Duodenal mucosa (tissue), 2 donors: Measurements from ENCODE around the gene DLG4.
A peak's percentile ranks its signal among the peaks of the same experiment; 100 is the strongest.
"Not testable (repeated sequence)": the region's sequence is repeated elsewhere in the genome, so short reads cannot be mapped to it uniquely, and the experiment has no call there.

Experiments used
- H3K27ac ChIP-seq: one replicate; pipeline ENCODE4 v1.7.0; 2013; ENCODE audit warnings: low read depth, low read length
- H3K27me3 ChIP-seq, 2 donors: one replicate each; pipeline ENCODE4 v1.7.0; 2013; ENCODE audit warnings: low read length in 2 of 2, control low read depth in 1 of 2; ENCODE audit not compliant: insufficient read depth in 2 of 2, control insufficient read depth in 1 of 2
- H3K36me3 ChIP-seq, 2 donors: one replicate each; pipeline ENCODE4 v1.7.0; 2013; ENCODE audit warnings: low read length in 2 of 2, control low read depth in 1 of 2; ENCODE audit not compliant: insufficient read depth in 2 of 2, control insufficient read depth in 1 of 2
- H3K4me1 ChIP-seq, 2 donors: one replicate each; pipeline ENCODE4 v1.7.0; 2013; ENCODE audit warnings: low read length in 2 of 2, control low read depth in 1 of 2; ENCODE audit not compliant: insufficient read depth in 2 of 2, control insufficient read depth in 1 of 2
- H3K4me3 ChIP-seq, 2 donors: one replicate each; pipeline ENCODE4 v1.7.0; 2013; ENCODE audit warnings: low read length in 2 of 2, low read depth in 1 of 2
- H3K9ac ChIP-seq, 2 donors: one replicate each; pipeline ENCODE4 v1.7.0; 2013; ENCODE audit warnings: low read length in 2 of 2, low read depth in 1 of 2
- H3K9me3 ChIP-seq, 2 donors: one replicate each; pipeline ENCODE4 v1.7.0; 2013; ENCODE audit warnings: low read length in 2 of 2, control low read depth in 1 of 2; ENCODE audit not compliant: control insufficient read depth in 1 of 2

DLG4 gene

GRCh38 chr17:7167832-7168231, 51.8 kb downstream of the DLG4 start:
- H3K4me1 ChIP-seq = no peaks in the 10 kb centered on the region
- peaks cover 0 to 2% of the 10 kb centered on the region in 2 donors for H3K9me3 ChIP-seq
- H3K4me3 ChIP-seq = no peak overlapping the region
- no peak overlapping the region for H3K27ac ChIP-seq
- no peaks in the 10 kb centered on the region for H3K27me3 ChIP-seq
- H3K9ac ChIP-seq = no peak overlapping the region
- no peaks in the 10 kb centered on the region for H3K36me3 ChIP-seq

GRCh38 chr17:7166873-7167272, 52.8 kb downstream of the DLG4 start:
- no peaks in the 10 kb centered on the region for H3K27me3 ChIP-seq
- H3K27ac ChIP-seq = no peak overlapping the region

GRCh38 chr17:7159571-7159970, 60.1 kb downstream of the DLG4 start:
- not testable (repeated sequence) for H3K9me3 ChIP-seq, H3K27me3 ChIP-seq, H3K4me3 ChIP-seq, H3K27ac ChIP-seq, H3K36me3 ChIP-seq, H3K4me1 ChIP-seq, H3K9ac ChIP-seq

More at GRCh38 chr17:7166873-7167272, 52.8 kb downstream of the DLG4 start:
- H3K4me3 ChIP-seq = no peak overlapping the region
- no peaks in the 10 kb centered on the region for H3K36me3 ChIP-seq
- peaks cover 0 to 2% of the 10 kb centered on the region in 2 donors for H3K9me3 ChIP-seq
- no peaks in the 10 kb centered on the region for H3K4me1 ChIP-seq
- H3K9ac ChIP-seq = no peak overlapping the region

GRCh38 chr17:7158424-7158823, 61.2 kb downstream of the DLG4 start:
- not testable (repeated sequence) for H3K36me3 ChIP-seq, H3K4me1 ChIP-seq, H3K27me3 ChIP-seq, H3K4me3 ChIP-seq, H3K9ac ChIP-seq, H3K9me3 ChIP-seq, H3K27ac ChIP-seq

GRCh38 chr17:7156342-7156940, 63.2 kb downstream of the DLG4 start:
- Histone ChIP-seq H3K27ac (no peak overlapping the region), H3K36me3 (no peaks in the 10 kb centered on the region), H3K9me3 (no peaks in the 10 kb centered on the region), H3K9ac (no peak overlapping the region), H3K27me3 (no peaks in the 10 kb centered on the region), H3K4me3 (no peak overlapping the region), H3K4me1 (no peaks in the 10 kb centered on the region)

GRCh38 chr17:7147772-7148171, 71.9 kb downstream of the DLG4 start:
- H3K4me1 ChIP-seq = no peaks in the 10 kb centered on the region
- H3K9me3 ChIP-seq = no peaks in the 10 kb centered on the region
- H3K9ac ChIP-seq = no peak overlapping the region
- no peak overlapping the region for H3K27ac ChIP-seq
- H3K4me3 ChIP-seq = no peak overlapping the region
- no peaks in the 10 kb centered on the region for H3K36me3 ChIP-seq
- H3K27me3 ChIP-seq = peaks cover 0 to 2% of the 10 kb centered on the region in 2 donors

- Histone ChIP-seq H3K4me3 (no peak overlapping the region), H3K27ac (no peak overlapping the region), H3K4me1 (peaks cover 0 to 6% of the 10 kb centered on the region in 2 donors), H3K27me3 (peaks cover 0 to 2% of the 10 kb centered on the region in 2 donors), H3K9ac (no peak overlapping the region), H3K9me3 (no peaks in the 10 kb centered on the region), H3K36me3 (no peaks in the 10 kb centered on the region)
These were observed 73.5 kb downstream of the DLG4 start for GRCh38 chr17:7146115-7146514.

GRCh38 chr17:7144213-7144612, 75.4 kb downstream of the DLG4 start:
- Histone ChIP-seq H3K36me3 (no peaks in the 10 kb centered on the region), H3K4me3 (no peak overlapping the region), H3K4me1 (peaks cover 4 to 11% of the 10 kb centered on the region in 2 donors), H3K9ac (no peak overlapping the region), H3K27ac (no peak overlapping the region), H3K9me3 (no peaks in the 10 kb centered on the region), H3K27me3 (peaks cover 0 to 2% of the 10 kb centered on the region in 2 donors)

- no peak overlapping the region for H3K9ac ChIP-seq
- peaks cover 2 to 4% of the 10 kb centered on the region in 2 donors for H3K27me3 ChIP-seq
These were observed 77.8 kb downstream of the DLG4 start for GRCh38 chr17:7141824-7142223.

GRCh38 chr17:7139400-7139799, 80.2 kb downstream of the DLG4 start:
- peaks cover 7 to 13% of the 10 kb centered on the region in 2 donors for H3K4me1 ChIP-seq
- no peaks in the 10 kb centered on the region for H3K36me3 ChIP-seq
- H3K4me3 ChIP-seq = no peak overlapping the region
- peaks cover 2 to 4% of the 10 kb centered on the region in 2 donors for H3K27me3 ChIP-seq
- H3K9ac ChIP-seq = peak overlapping the region in 1 of 2 donors; percentile 18
- H3K9me3 ChIP-seq = no peaks in the 10 kb centered on the region
- no peak overlapping the region for H3K27ac ChIP-seq

More at GRCh38 chr17:7141824-7142223, 77.8 kb downstream of the DLG4 start:
- H3K36me3 ChIP-seq = no peaks in the 10 kb centered on the region
- no peak overlapping the region for H3K27ac ChIP-seq
- H3K4me1 ChIP-seq = peaks cover 7 to 13% of the 10 kb centered on the region in 2 donors
- H3K9me3 ChIP-seq = no peaks in the 10 kb centered on the region
- H3K4me3 ChIP-seq = no peak overlapping the region
